Astrocyte (in vitro differentiated cells and primary cell): ENCODE results near the gene ARHGAP26. TPM values are rescaled to one million over a fixed set of nuclear protein-coding genes. Genes with fewer than 3 reads are reported as not detected.

Experiments used
- DNase-seq: peaks from one replicate; pipeline ENCODE4 v3.0.0-alpha.2; 2010; ENCODE audit warnings: low read depth
- FAIRE-seq: peaks from 2 replicates; lab custom pipeline; 2011; peaks lifted over from hg19 to GRCh38; lab: Jason Lieb, UNC
- H2AFZ ChIP-seq: 2 replicates; pipeline ENCODE4 v1.6.0; 2012; ENCODE audit warnings: low read depth, low read length, inconsistent platforms
- H3K27ac ChIP-seq: 2 replicates; pipeline ENCODE4 v1.5.1; 2011; ENCODE audit warnings: low read depth, low read length, inconsistent platforms
- H3K27me3 ChIP-seq: 2 replicates; pipeline ENCODE4 v1.6.0; 2011; ENCODE audit warnings: low read length, inconsistent platforms; ENCODE audit not compliant: insufficient read depth
- H3K36me3 ChIP-seq: 2 replicates; pipeline ENCODE4 v1.5.1; 2011; ENCODE audit warnings: low read length, inconsistent platforms; ENCODE audit not compliant: insufficient read depth
- H3K4me1 ChIP-seq: 2 replicates; pipeline ENCODE4 v1.5.1; 2011; ENCODE audit warnings: low read length, inconsistent platforms; ENCODE audit not compliant: insufficient read depth
- H3K4me2 ChIP-seq: 2 replicates; pipeline ENCODE4 v1.6.0; 2012; ENCODE audit warnings: low read length, inconsistent platforms
- H3K4me3 ChIP-seq: 2 replicates; pipeline ENCODE4 v1.5.1; 2011; ENCODE audit warnings: low read depth, mild to moderate bottlenecking, low read length, inconsistent platforms; ENCODE audit not compliant: insufficient read depth
- H3K79me2 ChIP-seq: 2 replicates; pipeline ENCODE4 v1.6.0; 2012; ENCODE audit warnings: mild to moderate bottlenecking, low read length, inconsistent platforms; ENCODE audit not compliant: insufficient read depth
- H3K9ac ChIP-seq: 2 replicates; pipeline ENCODE4 v1.6.0; 2012; ENCODE audit warnings: mild to moderate bottlenecking, low read length, inconsistent platforms
- H3K9me3 ChIP-seq: 2 replicates; pipeline ENCODE4 v1.5.1; 2012; ENCODE audit warnings: low read depth, mild to moderate bottlenecking, low read length, inconsistent platforms; ENCODE audit not compliant: insufficient read depth
- H4K20me1 ChIP-seq: 2 replicates; pipeline ENCODE4 v1.6.0; 2012; ENCODE audit warnings: low read length, inconsistent platforms; ENCODE audit not compliant: insufficient read depth
- H3K27ac Mint-ChIP-seq: one replicate; pipeline ENCODE4 v1.8.0; 2021; ENCODE audit warnings: mild to moderate bottlenecking, mixed read lengths; ENCODE audit not compliant: unreplicated experiment
- H3K27me3 Mint-ChIP-seq: one replicate; pipeline ENCODE4 v1.8.0; 2021; ENCODE audit warnings: low read depth, mixed read lengths; ENCODE audit not compliant: unreplicated experiment
- H3K36me3 Mint-ChIP-seq: one replicate; pipeline ENCODE4 v1.8.0; 2021; ENCODE audit warnings: low read depth, mixed read lengths; ENCODE audit not compliant: unreplicated experiment
- H3K4me1 Mint-ChIP-seq: one replicate; pipeline ENCODE4 v1.8.0; 2021; ENCODE audit warnings: low read depth, mixed read lengths; ENCODE audit not compliant: unreplicated experiment
- H3K4me3 Mint-ChIP-seq: one replicate; pipeline ENCODE4 v1.8.0; 2021; ENCODE audit warnings: mild to moderate bottlenecking, moderate library complexity, mixed read lengths; ENCODE audit not compliant: unreplicated experiment
- H3K9me3 Mint-ChIP-seq: one replicate; pipeline ENCODE4 v1.8.0; 2021; ENCODE audit warnings: mild to moderate bottlenecking, mixed read lengths; ENCODE audit not compliant: unreplicated experiment
- EZH2 ChIP-seq: IDR thresholded peaks from 2 replicates; pipeline ENCODE4 v1.6.1; 2012; ENCODE audit warnings: mild to moderate bottlenecking, low read length, inconsistent platforms; ENCODE audit not compliant: insufficient read depth
- total RNA-seq: library from RNA; stranded (reverse); gene quantifications from 2 replicates; pipeline ENCODE4 v1.2.1, GENCODE V29; 2021
- TF ChIP-seq, protein P1 (sequence below): IDR thresholded peaks from 2 replicates; pipeline ENCODE4 v1.5.1; 2011; ENCODE audit warnings: low read depth, mild to moderate bottlenecking, inconsistent platforms, low read length, moderate library complexity; ENCODE audit not compliant: insufficient read depth

Gene ARHGAP26
- total RNA-seq, 1 donor from 2014 or later: 5.6 TPM

DNA sequence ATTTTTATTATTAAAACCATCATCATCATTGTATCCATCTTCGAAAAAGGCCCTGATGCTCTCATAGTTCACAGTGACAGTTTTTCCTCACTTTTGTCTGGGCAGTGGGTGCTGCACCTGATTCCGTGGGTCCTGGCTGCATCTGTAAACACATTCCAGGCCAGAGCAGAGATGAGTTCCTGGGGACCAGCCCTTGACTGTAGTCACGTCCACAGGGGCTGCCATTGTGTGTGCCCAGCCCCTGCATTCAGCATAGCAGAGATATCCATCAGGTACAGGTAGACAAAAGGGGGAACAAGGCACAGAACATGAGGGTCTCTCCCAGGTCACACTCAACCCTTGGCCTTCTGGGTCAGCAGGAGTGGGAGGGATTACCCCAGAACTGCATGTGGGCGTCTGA is 444.3 kb downstream of the ARHGAP26 start:
- peaks cover 18% of the 10 kb centered on the region for H3K4me1 Mint-ChIP-seq
- FAIRE-seq: no peak

GRCh38 chr5:143214890-143215289 is 444.7 kb downstream of the ARHGAP26 start:
- peaks cover 18% of the 10 kb centered on the region for H3K4me1 Mint-ChIP-seq
- H3K4me3 ChIP-seq: no peak overlapping the region
- H3K9me3 Mint-ChIP-seq: no peaks in the 10 kb centered on the region
- no peak overlapping the region for H3K4me3 Mint-ChIP-seq
- H2AFZ ChIP-seq: no peak overlapping the region
- no peaks in the 10 kb centered on the region for H4K20me1 ChIP-seq
- no peak overlapping the region for H3K27ac Mint-ChIP-seq
- H3K27me3 ChIP-seq: no peaks in the 10 kb centered on the region
- H3K36me3 ChIP-seq: no peaks in the 10 kb centered on the region
- H3K27me3 Mint-ChIP-seq: no peaks in the 10 kb centered on the region
- H3K4me2 ChIP-seq: no peak overlapping the region
- no peak for DNase-seq
- H3K9me3 ChIP-seq: no peaks in the 10 kb centered on the region
- H3K79me2 ChIP-seq: no peaks in the 10 kb centered on the region
- H3K27ac ChIP-seq: no peak overlapping the region
- TF ChIP-seq, protein P1, sequence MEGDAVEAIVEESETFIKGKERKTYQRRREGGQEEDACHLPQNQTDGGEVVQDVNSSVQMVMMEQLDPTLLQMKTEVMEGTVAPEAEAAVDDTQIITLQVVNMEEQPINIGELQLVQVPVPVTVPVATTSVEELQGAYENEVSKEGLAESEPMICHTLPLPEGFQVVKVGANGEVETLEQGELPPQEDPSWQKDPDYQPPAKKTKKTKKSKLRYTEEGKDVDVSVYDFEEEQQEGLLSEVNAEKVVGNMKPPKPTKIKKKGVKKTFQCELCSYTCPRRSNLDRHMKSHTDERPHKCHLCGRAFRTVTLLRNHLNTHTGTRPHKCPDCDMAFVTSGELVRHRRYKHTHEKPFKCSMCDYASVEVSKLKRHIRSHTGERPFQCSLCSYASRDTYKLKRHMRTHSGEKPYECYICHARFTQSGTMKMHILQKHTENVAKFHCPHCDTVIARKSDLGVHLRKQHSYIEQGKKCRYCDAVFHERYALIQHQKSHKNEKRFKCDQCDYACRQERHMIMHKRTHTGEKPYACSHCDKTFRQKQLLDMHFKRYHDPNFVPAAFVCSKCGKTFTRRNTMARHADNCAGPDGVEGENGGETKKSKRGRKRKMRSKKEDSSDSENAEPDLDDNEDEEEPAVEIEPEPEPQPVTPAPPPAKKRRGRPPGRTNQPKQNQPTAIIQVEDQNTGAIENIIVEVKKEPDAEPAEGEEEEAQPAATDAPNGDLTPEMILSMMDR: no peak
- TF ChIP-seq EZH2: no peak
- no peak for FAIRE-seq
- H3K9ac ChIP-seq: no peak overlapping the region
- H3K4me1 ChIP-seq: peaks cover 12% of the 10 kb centered on the region
- H3K36me3 Mint-ChIP-seq: peaks cover 5% of the 10 kb centered on the region

More for the DNA sequence above, 444.3 kb downstream of the ARHGAP26 start:
- no peaks in the 10 kb centered on the region for H3K79me2 ChIP-seq
- H3K9me3 Mint-ChIP-seq: no peaks in the 10 kb centered on the region
- no peak for DNase-seq
- H3K36me3 ChIP-seq: no peaks in the 10 kb centered on the region
- H3K36me3 Mint-ChIP-seq: peaks cover 5% of the 10 kb centered on the region
- H4K20me1 ChIP-seq: no peaks in the 10 kb centered on the region
- H3K4me3 ChIP-seq: no peak overlapping the region
- peaks cover 12% of the 10 kb centered on the region for H3K4me1 ChIP-seq
- no peak overlapping the region for H3K27ac Mint-ChIP-seq
- TF ChIP-seq EZH2: no peak
- TF ChIP-seq, protein P1: no peak
- no peaks in the 10 kb centered on the region for H3K27me3 ChIP-seq
- no peak overlapping the region for H2AFZ ChIP-seq
- no peaks in the 10 kb centered on the region for H3K27me3 Mint-ChIP-seq
- no peak overlapping the region for H3K4me3 Mint-ChIP-seq
- H3K9me3 ChIP-seq: no peaks in the 10 kb centered on the region
- no peak overlapping the region for H3K27ac ChIP-seq
- H3K9ac ChIP-seq: no peak overlapping the region
- H3K4me2 ChIP-seq: no peak overlapping the region

DNA sequence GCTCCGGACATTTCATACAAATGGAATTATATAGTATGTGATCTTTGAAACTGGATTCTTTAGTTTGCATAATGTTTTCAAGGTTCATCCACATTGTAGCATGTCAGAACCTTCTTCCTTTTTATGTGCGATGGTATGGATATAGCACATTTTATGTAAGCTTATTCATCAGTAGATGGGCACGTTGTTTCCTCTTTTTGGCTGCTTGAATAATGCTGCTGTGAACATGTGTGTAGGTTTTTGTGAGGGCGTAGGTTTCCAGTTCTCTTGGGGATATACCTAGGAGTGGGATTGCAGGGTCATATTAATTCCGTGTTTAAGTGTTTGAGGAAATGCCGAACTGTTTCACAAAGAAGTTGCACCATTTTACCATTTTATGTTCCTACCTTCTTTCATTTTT is 445.5 kb downstream of the ARHGAP26 start:
- Mint-ChIP-seq H3K27ac (no peak overlapping the region), H3K36me3 (peaks cover 5% of the 10 kb centered on the region), H3K27me3 (no peaks in the 10 kb centered on the region), H3K4me3 (no peak overlapping the region), H3K9me3 (no peaks in the 10 kb centered on the region), H3K4me1 (peaks cover 18% of the 10 kb centered on the region)
- no peak overlapping the region for H3K27ac ChIP-seq
- H4K20me1 ChIP-seq: no peaks in the 10 kb centered on the region
- no peak overlapping the region for H3K4me2 ChIP-seq
- no peaks in the 10 kb centered on the region for H3K27me3 ChIP-seq
- no peak overlapping the region for H2AFZ ChIP-seq
- no peak for FAIRE-seq
- H3K4me3 ChIP-seq: no peak overlapping the region
- TF ChIP-seq EZH2: no peak
- TF ChIP-seq, protein P1: no peak
- no peaks in the 10 kb centered on the region for H3K36me3 ChIP-seq
- no peaks in the 10 kb centered on the region for H3K9me3 ChIP-seq
- H3K4me1 ChIP-seq: peaks cover 12% of the 10 kb centered on the region
- no peak overlapping the region for H3K9ac ChIP-seq
- no peak for DNase-seq
- no peaks in the 10 kb centered on the region for H3K79me2 ChIP-seq
